DMS 273 (cell line): ENCODE measurements around the gene CDS1.
"Not testable (repeated sequence)": the region's sequence is repeated elsewhere in the genome, so short reads cannot be mapped to it uniquely, and the experiment has no call there.

ENCODE experiments used
- DNase-seq: peaks from one replicate; lab custom pipeline; 2025; ENCODE audit not compliant: unreplicated experiment; lab: John Stamatoyannopoulos, UW

Gene CDS1

DNA sequence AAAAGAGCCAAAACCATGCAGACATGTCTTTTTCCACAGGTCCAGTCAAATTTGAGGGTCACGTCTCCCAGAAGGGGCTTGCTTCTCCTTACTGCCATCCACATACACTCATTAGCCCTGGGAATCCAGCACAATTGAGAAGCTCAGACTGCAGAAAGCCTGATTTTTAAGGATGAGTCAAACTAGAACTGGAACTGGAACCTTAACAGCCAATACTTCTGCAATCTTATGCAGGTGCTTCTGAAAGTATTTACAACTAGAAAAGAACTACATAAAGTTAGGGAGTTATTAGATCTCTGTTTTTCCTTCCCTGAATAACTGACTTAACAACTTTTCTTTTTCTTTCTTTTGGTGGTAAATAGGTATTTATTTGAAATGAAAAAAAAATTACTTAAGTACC, 86.3 kb downstream of the CDS1 start:
- no peak for DNase-seq

DNA sequence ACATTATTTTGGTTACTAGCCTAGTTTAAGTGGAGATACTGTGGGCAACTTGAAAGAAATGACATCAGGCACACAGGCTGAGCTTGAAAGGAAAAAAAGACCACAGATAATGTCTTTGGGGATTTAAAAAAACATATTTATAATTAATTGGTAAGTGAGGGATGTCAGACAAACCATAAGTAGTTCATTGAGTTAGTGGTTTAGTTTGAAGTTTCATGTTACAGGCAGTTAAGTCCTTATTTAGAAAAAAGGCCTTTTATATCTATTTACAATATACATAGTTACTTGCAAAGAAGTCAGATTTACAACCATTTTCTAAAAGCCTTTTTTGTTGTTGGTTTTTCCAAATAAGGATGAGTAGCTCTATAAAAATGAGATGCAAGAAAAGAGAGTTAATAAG, 89.2 kb downstream of the CDS1 start:
- DNase-seq = no peak

DNA sequence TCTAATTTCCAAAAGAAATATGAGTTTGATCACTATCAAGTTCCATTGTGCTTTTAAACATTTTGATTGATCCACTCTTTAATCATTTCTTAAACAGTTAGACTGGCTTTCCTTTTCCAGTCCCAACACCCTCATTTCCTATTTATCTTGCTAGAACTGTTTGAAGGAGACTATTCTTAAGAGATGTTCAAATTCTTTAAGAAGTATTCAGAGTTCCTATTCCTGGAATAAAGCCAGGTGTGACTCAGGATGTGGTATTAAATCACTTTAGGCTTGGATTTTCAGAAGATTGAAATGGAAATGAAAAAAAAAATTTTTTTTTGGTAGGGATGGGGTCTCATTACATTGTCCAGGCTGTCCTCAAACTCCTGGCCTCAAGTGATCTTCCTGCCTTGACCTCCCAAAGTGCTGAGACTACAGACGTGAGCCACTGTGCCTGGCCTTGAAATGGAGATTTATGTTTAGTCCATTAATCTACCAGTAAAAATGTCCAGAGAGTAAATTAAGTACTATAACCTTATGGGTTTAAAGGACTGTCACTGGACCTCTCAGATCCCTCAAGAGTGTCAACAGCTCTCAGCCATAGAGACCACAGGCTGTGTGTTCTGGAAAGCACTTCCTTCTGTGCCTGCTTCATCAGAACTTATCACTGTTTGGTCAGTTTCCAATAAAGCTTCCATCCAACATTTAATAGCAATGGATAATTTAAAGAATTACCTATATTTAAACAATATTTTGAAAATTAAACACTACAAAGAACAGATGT, 90.7 kb downstream of the CDS1 start:
- no peak for DNase-seq

DNA sequence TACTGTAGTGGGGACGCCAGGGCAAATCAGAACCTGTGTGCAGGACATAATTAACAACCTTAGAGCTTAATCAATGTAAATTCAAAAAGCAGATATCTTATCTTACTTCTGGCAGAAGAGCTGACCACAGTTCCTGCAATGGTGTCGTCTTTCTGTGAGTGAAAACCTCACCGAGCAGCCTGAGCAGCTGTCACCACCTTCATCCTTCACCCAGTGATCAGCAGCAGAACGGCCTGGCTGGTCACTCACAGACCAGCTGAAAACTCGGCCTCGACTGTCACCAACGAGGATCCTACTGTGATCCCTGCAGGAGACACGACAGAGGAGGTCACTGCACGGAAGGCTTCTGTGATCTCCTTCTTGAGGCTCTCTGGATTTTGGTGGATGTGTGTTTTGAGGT, 94.2 kb downstream of the CDS1 start:
- no peak for DNase-seq

DNA sequence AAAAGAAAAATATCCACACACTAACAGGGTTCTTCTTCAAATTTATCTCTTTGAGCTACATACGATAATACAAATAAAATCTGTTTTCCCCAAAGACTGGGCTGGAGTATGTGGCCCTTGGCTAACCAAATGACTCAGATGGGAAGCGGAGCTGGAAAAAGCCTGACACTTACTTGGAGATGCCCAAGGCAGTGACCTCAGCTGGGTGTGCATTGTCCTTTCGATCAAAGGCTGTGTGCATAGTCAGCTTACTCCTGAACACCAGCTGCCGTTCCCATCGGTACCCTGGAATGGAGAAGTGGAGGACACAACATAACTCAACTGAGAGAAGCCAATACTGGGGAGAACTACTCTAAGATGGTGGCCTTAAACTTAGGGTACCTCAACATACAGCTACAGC, 95.1 kb downstream of the CDS1 start:
- no peak for DNase-seq

DNA sequence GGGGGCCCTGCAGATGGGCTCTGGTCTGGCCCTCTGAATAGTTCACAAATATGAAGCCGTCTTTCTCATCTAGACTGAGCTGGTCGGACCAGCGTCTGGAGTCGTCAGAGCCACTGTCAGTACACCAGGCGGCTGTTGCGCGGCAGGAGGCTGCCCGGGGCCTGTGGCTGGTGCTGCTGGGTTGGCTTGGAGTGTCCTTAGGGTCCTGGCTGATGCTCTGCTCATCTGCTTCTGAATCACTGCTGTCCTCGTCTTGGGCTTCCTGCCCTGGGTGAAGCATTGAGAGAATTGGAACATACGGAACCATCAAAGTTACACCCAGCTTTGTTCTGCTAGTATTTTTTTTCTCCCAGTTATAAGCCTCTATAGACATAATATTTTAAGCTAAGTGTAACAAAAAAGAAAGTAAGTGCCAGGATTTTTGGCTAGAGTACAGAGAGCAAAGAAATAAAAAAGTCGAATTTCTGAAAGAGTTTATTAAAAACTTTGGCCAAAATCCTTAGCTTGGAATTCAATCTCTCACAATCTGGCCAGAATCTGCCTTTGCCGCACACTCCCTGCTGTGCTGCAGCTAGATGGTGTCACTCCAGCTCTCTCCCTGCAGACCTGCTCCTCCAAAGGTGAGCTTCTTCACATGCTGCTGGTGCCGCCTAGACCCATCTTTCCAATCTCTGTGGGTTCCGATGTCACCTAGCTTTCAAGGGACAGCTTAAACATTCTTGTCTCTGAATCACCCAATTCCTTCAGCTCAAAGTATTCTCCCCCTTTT, 96.2 kb downstream of the CDS1 start:
- no peak for DNase-seq

DNA sequence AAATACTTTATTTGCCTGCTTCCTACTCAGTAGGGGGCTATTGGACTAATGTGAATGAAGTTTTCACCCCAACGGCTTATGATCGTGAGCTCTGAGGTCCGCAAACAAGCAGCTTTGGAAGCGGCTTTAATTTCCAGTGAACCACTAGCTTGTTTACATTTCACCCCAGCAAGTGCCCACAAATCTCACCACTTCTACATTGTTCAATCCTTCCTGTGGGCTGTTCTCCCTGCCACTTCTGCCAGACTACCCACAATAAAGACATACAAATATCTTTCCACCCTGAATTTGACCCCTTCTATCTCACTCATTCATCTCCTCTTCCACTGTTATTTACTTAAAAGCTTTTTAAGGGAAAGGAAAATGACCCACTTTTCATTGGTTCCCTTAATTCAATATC, 98.0 kb downstream of the CDS1 start:
- DNase-seq = no peak

DNA sequence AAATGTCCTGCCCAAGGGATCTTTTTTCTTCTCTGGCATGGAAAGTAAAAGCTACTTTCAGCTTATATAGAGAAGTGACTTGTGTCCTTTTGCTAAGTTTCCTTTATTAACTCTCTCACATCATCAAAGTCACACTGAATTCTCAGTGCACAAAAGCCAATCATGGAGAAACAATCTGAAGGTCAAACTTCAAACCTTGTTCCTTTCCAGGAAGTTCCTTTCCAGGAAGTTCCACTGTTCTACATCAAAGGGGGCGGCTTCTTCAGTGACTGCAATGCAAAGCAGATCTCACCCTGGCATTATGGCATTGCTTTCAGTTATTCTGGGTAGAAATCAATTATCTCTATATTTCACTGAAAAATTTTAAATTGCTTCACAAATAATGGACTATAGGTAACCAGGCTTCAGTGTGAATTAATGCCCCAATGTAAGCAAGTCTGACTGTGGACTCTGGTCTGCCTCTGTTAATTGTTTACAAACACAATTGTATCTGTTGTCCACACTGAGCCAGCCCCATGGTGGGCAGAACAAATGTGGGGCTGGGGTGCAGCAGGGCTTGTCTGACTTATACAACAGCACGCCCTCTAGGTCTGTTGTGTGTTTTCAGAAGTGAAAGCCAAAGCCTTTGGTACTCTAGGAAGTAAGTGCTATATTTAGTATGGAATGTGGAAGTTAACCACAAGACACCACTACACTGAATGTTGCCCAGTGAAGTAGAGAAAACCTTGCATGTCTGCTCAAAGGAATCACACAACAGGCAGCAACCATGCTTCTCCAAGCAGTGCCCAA, 98.8 kb downstream of the CDS1 start:
- no peak for DNase-seq

DNA sequence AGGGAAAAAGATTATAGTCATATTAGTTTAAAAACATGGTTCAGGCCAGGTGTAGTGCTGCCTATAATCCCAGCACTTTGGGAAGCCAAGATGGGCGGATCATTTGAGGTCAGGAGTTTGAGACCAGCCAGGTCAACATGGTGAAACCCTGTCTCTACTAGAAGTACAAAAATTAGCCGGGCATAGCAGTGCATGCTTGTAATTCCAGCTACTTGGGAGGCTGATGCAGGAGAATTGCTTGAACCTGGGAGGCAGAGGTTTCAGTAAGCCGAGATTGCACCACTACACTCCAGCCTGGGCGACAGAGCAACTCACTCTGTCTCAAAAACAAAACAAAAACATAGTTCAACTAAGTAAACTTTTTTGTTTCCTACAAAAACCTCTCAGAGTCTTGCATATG, 99.7 kb downstream of the CDS1 start:
- DNase-seq = not testable (repeated sequence)

DNA sequence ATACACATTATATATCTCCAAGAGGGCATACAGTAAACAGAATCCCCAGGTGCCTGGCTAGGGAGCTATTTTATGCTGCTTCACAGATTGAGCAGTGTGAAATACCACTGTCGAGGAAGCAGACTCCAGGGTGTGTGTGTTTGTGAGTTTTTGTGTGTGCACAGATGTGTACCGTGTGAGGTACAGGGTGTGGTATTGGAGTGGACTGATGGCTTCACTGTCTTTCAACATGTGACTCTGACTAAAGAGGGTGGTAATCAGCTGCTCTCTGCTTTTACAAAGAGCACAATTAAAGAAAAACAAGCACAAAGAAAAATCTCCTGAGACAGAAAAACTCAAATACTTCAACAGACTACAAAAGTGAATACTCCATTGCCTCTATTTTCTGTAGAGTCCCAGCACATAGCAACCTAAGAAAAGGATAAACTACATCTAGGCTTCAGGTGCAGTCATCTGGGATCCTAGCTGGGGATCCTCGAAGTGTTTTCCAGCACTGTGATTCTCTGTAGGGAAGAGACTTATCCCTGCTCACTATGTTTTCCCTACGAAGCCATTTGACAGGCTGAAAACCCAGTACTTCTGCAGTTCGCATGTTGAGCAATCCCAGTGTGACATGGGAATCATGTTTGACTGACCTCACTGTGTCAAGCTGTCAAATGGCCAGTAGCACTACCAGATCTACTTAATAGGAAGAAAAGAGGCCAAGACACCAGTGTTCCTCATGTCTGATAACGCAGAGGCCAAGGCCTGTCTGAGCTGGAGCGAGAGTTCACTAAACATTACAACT, 100.3 kb downstream of the CDS1 start:
- DNase-seq = no peak

DNA sequence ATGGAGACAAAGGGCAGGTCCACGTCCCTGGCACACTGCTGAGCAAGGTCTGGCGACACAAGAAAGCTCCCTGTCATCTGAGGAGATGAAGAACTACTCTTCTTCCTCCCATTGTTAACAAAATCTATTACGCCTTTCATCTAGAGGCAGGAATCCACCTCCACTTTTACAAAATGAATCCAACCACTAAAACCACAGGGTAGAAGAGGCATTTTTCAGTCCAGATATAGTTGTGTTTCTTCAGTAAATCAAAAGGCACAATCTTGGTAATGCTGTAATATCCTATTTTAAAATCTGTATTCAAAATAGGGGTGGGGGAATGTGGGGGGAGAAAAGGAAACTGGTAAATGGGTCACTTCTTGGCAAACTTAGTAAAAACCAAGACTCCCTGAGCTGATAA, 101.4 kb downstream of the CDS1 start:
- no peak for DNase-seq

DNA sequence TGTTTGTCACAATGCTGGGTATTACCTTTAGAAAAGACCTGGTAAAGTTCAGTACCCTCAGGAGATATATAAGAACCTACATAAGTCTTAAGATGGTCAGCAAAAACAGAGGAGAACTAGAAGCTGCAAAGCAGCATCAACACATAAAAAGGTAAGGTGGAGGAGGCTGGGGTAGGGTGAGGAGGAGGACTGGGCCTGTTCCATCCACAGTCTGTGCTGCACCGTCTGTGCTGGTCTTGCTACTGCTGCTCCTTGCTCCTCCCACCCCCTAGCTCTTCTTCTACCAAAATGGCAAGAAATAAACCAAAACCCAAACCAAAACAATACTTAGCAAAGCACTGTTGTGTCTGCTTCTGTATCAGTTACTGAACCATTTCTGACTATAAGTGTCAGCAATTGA, 102.2 kb downstream of the CDS1 start:
- DNase-seq = no peak

DNA sequence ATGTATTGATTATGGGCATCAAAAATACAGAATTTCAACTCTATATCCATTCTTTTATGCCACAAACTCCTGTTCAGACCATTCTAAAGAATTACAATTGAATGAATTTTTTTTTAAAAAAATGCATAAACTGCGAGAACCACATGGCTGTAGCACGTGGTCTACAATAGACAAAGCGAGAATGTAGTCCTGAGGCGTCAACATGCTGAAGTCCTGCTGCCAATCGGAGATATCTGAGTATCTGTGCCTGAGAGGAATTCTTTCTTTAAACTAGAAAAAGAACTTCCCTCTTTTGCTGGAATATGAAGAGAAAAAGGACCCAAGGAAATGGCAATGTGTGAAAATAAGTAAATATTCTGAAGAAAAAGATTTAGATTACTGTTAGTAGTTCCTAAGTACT, 105.7 kb downstream of the CDS1 start:
- no peak for DNase-seq

DNA sequence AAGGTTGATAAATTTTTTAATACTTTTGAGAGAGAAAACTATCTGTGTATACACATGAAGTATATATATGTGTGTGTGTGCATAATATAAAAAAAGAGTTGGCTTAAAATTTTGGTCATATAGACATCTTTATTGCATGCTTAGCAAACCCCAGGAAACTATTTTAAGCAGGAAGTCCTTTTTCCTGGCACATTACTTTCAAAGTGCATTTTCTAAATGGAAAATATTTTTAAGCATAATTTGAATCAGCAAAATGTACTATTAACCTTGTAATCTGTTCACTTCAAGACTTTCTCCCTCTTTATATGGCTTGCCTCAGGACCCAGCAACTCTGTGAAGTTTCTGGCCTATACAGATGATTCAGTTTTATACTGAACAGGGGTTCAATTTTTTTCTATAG, 106.3 kb downstream of the CDS1 start:
- DNase-seq = no peak

DNA sequence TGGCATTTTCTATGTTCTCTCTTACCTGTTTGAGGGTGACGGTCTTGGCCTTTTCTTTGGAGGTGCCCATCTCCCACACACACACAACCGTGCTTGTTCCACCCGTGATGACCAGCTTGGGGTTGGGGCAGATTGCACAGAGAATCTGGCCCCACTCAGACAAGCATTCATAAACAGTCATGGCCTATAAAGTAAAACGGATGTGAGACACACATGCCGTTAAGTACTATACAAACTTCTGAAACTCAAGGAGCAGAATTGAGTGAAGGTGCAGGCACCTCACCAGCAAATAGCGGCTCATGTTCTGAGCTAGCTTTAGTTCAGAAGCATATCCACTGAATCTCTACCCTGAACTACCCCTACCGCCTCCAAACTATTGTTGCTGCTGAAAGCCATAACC, 107.6 kb downstream of the CDS1 start:
- no peak for DNase-seq

DNA sequence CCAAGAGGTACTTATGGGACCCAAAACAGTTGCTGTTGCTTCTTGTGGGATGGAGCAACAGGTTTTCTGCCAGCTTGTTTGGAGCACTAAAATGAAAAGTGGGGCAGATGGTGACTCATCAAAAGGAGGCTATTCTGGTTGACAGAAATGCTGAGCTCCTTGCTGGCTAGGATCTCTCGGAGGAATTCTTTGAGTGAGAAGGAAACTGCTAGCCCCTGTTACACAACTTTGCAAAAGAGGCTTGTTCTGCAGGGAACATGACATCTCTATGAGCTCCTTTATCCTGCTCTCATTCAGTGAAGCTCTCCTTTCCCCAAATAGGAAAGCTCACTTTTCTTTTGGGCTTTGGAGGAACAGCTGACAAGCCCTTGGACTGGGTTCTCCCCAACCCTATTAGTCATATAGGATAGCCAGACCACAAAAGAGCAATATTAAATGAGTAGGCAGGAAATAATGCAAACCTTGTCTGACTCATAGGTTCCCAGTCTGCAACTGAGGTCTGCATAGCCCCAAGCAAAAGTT, 108.3 kb downstream of the CDS1 start:
- peak; percentile 20 for DNase-seq

DNA sequence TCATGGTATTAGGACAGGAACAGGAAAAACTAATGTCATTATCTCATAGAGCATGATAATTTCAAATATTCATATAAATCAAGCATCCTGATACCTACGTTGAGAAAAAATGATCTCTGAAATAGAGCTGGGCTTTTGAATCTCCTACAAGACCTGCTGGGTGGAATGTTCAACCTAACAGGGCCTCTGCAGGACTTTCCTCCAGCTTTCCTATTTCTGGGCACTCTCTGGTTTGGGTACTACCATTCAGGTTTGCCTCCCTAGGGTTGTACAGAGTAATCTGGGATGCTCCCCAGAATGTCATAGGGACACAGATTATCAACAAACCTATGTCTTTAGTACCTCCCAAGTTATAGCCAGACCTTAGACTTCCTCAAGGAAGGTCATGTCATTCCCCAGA, 108.9 kb downstream of the CDS1 start:
- no peak for DNase-seq

DNA sequence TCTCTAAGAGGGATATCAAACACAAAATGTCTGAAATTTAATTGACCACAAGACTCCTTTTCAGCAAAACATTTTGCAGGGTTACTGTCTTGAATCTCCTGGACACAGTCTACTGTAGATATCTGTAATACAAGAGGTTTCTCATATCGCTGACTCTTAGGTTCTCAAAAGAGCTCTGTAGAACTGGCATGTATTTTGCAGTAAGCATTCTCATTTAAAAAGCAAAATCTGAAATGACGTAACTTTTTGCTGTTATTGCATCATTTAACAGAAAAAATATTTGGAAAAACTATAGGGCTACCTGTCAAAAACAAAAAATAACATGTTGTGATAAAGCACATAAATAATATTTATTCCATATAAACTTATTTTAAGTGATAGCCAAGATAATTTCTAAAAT, 114.2 kb downstream of the CDS1 start:
- no peak for DNase-seq

DNA sequence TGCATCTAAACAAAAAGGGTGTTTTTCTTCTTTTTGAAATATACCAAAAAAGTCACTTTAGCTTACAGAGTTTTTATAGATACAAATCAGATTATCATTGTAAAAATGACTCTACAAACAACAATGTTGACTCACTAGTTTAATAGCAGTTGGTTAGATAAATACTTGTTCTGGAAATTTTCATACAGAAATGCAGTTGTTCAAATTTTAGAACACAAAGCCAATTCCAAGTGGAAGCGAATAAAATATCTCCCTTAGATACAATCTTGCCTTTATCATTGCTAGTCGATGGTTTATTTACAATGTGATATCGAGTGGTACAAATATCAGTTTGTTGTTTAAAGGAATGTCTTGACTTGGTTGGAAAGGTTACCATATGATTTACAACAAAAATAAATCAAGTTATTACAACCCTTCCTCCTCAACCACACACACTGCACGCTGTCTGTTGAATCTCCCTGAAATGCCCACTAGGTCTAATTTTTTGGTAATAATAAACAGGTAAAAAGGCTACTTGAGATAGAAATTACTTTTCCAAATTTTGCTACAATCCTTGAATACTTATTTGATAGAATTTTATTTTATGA, 114.8 kb downstream of the CDS1 start:
- DNase-seq = no peak

DNA sequence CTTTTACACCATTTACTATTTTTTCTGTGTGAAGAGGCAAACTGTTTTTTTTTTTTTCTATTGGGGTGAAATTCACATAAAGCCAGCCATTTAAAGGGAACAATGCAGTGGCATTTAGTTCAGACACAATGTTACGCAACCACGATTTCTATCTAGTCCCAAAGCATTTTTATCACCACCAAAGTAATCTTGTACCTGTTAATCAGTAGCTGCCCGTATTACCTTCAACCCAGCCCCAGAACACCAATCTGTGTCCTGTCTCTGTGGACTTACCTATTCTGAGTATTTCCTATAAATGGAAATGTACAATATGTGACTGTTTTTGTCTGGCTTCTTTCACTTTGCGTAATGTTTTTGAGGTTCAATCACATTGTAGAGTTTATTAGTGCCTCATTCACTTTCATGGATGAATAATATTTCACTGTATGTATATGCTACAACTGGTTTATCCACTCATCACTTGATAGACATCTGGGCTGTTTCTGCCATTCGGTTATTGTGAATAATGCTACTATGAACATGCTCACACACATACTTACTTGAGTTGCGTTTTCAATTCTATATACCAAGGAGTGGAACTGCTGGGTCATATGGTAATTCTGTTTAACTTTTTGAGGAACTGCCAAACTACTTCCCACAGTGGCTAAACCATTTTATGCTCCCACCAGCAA, 116.2 kb downstream of the CDS1 start:
- no peak for DNase-seq
